Ovary (tissue), 9 donors: Measurements from ENCODE around the gene FAM81B. TPM values are rescaled to one million over a fixed set of nuclear protein-coding genes. Genes with fewer than 3 reads are reported as not detected.

Experiments used
- DNase-seq, 5 donors: peaks; one replicate each; pipeline ENCODE4 v3.0.0-alpha.2; 2019 to 2020
- H3K27ac ChIP-seq, 2 donors: fragments of 200-600 bp; one replicate each; pipeline versions ENCODE4 v1.5.1 to v1.8.0; 2019 to 2022
- H3K27me3 ChIP-seq: fragments of 200-600 bp; one replicate; pipeline ENCODE4 v1.8.0; 2022
- H3K36me3 ChIP-seq: fragments of 200-600 bp; sonication (generic); one replicate; pipeline ENCODE4 v1.5.1; 2019
- H3K4me1 ChIP-seq: one replicate; pipeline ENCODE4 v1.8.1; 2013; ENCODE audit warnings: mild to moderate bottlenecking, moderate library complexity; ENCODE audit not compliant: insufficient read depth
- H3K4me3 ChIP-seq: fragments of 200-600 bp; sonication (generic); one replicate; pipeline ENCODE4 v1.5.1; 2017
- H3K9me3 ChIP-seq, 2 donors: fragments of 200-600 bp in 1 of 2; sonication (generic) in 1 of 2; one replicate each; pipeline versions ENCODE4 v1.5.1 to v1.8.1; 2013 to 2019; ENCODE audit warnings: mild to moderate bottlenecking in 1 of 2, moderate library complexity in 1 of 2
- CTCF ChIP-seq, 3 donors: fragments of 450-650 bp in 2 of 3; fragments of 200-600 bp in 1 of 3; IDR thresholded peaks; one replicate each; pipeline versions ENCODE4 v1.5.1 to v1.8.0; 2016 to 2022; ENCODE audit warnings: antibody characterized with exemption in 3 of 3, mild to moderate bottlenecking in 1 of 3
- EP300 ChIP-seq: sonication (generic); formaldehyde crosslinking; IDR thresholded peaks from one replicate; pipeline ENCODE4 v1.6.1; 2017; ENCODE audit warnings: antibody characterized with exemption
- POLR2A ChIP-seq: fragments of 450-650 bp; IDR thresholded peaks from one replicate; pipeline ENCODE4 v1.6.1; 2017; ENCODE audit warnings: antibody characterized with exemption, mild to moderate bottlenecking, moderate library complexity
- WGBS, 3 donors: extraction: QIAGEN DNeasy Blood & Tissue Kit in 1 of 3; methylation state at CpG; one replicate each; pipeline versions ENCODE4 v1.1.5 to v1.1.7; 2013 to 2017; 5-methylcytosine and 5-hydroxymethylcytosine counted together
- intact Hi-C, 4 donors: fragments of 100-400 bp; cut with DNase I; formaldehyde crosslinking; loops; one replicate each; pipeline versions ENCODE4 v1.11.0 to v1.15.1; 2022 to 2023
- polyA plus RNA-seq, 2 donors: library from polyadenylated mRNA; stranded (reverse); fragments of 200-250 nt in 1 of 2; fragments of 350-450 nt in 1 of 2; fragmentation: Illumina TruSeq in 1 of 2; extraction: RNeasy Lipid Tissue Mini Kit (QIAGEN cat#74804) in 1 of 2; gene quantifications; one replicate each; pipeline ENCODE4 v1.2.3, GENCODE V29; 2013 to 2014
- total RNA-seq, 7 donors: library from RNA; depleted of rRNA in 2 of 7; stranded (reverse); fragments of >200 nt in 2 of 7; fragmentation: NEBNext Ultra II Directional in 3 of 7; extraction: Animal tissue kit (Norgen Biotek cat#: 25700) in 3 of 7; gene quantifications; one replicate each; pipeline versions ENCODE4 v1.1.0 to v1.2.4, GENCODE V29; 2016 to 2023
- donor health status: DM: no; HTN: no; CAD: no; lungs with moderate emphysema.
- donor health status: DM: no; HTN: no; CAD: no.
- donor health status: Bipolar disorder and iron deficiency.
- donor health status: DM: yes; HTN: yes; CAD: no.
- donor health status: DM: no; HTN: no; CAD: no.
- donor health status: DM: yes; HTN: yes; CAD: no.

FAM81B gene
- total and polyA plus RNA-seq, 9 donors = 0.36 to 20.8 (median 2.3) TPM; not detected in 3

- DNase-seq = no peak
- no peak for TF ChIP-seq CTCF (IDR thresholded peaks at IDR 0.05)
- no peak for TF ChIP-seq EP300
- TF ChIP-seq POLR2A = no peak
- no peak overlapping the region for H3K4me3 ChIP-seq
- intact Hi-C loops = no loop called here
- WGBS, 3 donors = 88 to 100% (median 94%) methylated on average over 1 of the region's 1 CpG
- no peak overlapping the region for H3K27ac ChIP-seq
- no peaks in the 10 kb centered on the region for H3K27me3 ChIP-seq
- H3K9me3 ChIP-seq = no peaks in the 10 kb centered on the region
- H3K36me3 ChIP-seq = no peaks in the 10 kb centered on the region
- H3K4me1 ChIP-seq = no peaks in the 10 kb centered on the region
These were observed 80.3 kb downstream of the FAM81B start for GRCh38 chr5:95471487-95471886.

- no peak for TF ChIP-seq CTCF (IDR thresholded peaks at IDR 0.05)
- TF ChIP-seq EP300 = no peak
- TF ChIP-seq POLR2A = no peak
- Histone ChIP-seq H3K4me1 (no peaks in the 10 kb centered on the region), H3K27me3 (no peaks in the 10 kb centered on the region), H3K9me3 (no peaks in the 10 kb centered on the region), H3K27ac (no peak overlapping the region), H3K4me3 (no peak overlapping the region), H3K36me3 (no peaks in the 10 kb centered on the region)
- no peak for DNase-seq
- intact Hi-C loops = no loop called here
These were observed 80.8 kb downstream of the FAM81B start for GRCh38 chr5:95471942-95472341.

GRCh38 chr5:95484421-95484820, 93.3 kb downstream of the FAM81B start:
- H3K27ac ChIP-seq = no peak overlapping the region
- intact Hi-C loops = no loop called here
- H3K36me3 ChIP-seq = no peaks in the 10 kb centered on the region
- H3K4me1 ChIP-seq = no peaks in the 10 kb centered on the region
- TF ChIP-seq EP300 = no peak
- DNase-seq = no peak
- H3K27me3 ChIP-seq = no peaks in the 10 kb centered on the region
- peaks cover 3 to 7% of the 10 kb centered on the region in 2 donors for H3K9me3 ChIP-seq
- H3K4me3 ChIP-seq = no peak overlapping the region
- 96 to 98% (median 97%) methylated on average over 7 of the region's 7 CpGs for WGBS, 3 donors

GRCh38 chr5:95486191-95486590, 95.0 kb downstream of the FAM81B start:
- peaks cover 3 to 7% of the 10 kb centered on the region in 2 donors for H3K9me3 ChIP-seq
- H3K4me1 ChIP-seq = no peaks in the 10 kb centered on the region
- H3K36me3 ChIP-seq = no peaks in the 10 kb centered on the region
- TF ChIP-seq CTCF (IDR thresholded peaks at IDR 0.05) (no peak), EP300 (no peak), POLR2A (no peak)
- H3K27me3 ChIP-seq = no peaks in the 10 kb centered on the region
- intact Hi-C loops = no loop called here
- no peak for DNase-seq
- 98 to 100% (median 100%) methylated on average over 1 to 2 of the region's 2 CpGs for whole genome bisulfite sequencing, 3 donors
- no peak overlapping the region for H3K4me3 ChIP-seq
- no peak overlapping the region for H3K27ac ChIP-seq

- Histone ChIP-seq H3K4me1 (no peaks in the 10 kb centered on the region), H3K9me3 (peaks cover 3 to 7% of the 10 kb centered on the region in 2 donors), H3K36me3 (no peaks in the 10 kb centered on the region), H3K4me3 (no peak overlapping the region), H3K27ac (no peak overlapping the region), H3K27me3 (no peaks in the 10 kb centered on the region)
- intact Hi-C loops = no loop called here
- no peak for DNase-seq
- TF ChIP-seq CTCF (IDR thresholded peaks at IDR 0.05) (no peak), POLR2A (no peak), EP300 (no peak)
These were observed 96.7 kb downstream of the FAM81B start for GRCh38 chr5:95487880-95488279.

Other genes starting within 250 kb of the FAM81B start
- gene MCTP1, start 106.3 kb upstream of the FAM81B start, total RNA-seq = 10 to 100 TPM in 1 of 7 donors, 1 to 10 TPM in 6; 1.7 to 11.4 (median 5.1) TPM
- gene MCTP1, start 106.3 kb upstream of the FAM81B start, polyA plus RNA-seq = 1 to 10 TPM; 2.7 to 5.0 TPM
- 10 to 100 TPM; 51.9 to 77.6 (median 60.7) TPM for gene SKIC3, start 163.6 kb downstream of the FAM81B start, total RNA-seq
- gene SKIC3, start 163.6 kb downstream of the FAM81B start, polyA plus RNA-seq = 10 to 100 TPM; 18.6 to 31.8 TPM
- 1 to 10 TPM; 4.5 to 8.1 (median 5.6) TPM for gene ARSK, start 163.7 kb downstream of the FAM81B start, total RNA-seq
- gene ARSK, start 163.7 kb downstream of the FAM81B start, polyA plus RNA-seq = 1 to 10 TPM; 4.4 to 7.8 TPM
- gene GPR150, start 228.7 kb downstream of the FAM81B start, total RNA-seq = under 1 TPM in 3 of 7 donors, not detected in 4; 0.10 to 0.50 (median 0.10) TPM
- gene GPR150, start 228.7 kb downstream of the FAM81B start, polyA plus RNA-seq = under 1 TPM; 0.05 to 0.28 TPM